GM21825 (cell line): ENCODE data around the gene LRRC56.
"Not testable (repeated sequence)": the region's sequence is repeated elsewhere in the genome, so short reads cannot be mapped to it uniquely, and the experiment has no call there.

Experiments used
- ATAC-seq: cut with Tn5 transposase; IDR thresholded peaks from one replicate; pipeline ENCODE4 v1.9.1; 2021; ENCODE audit warnings: mild to moderate bottlenecking, moderate library complexity; ENCODE audit not compliant: unreplicated experiment

The LRRC56 gene

GRCh38 chr11:571802-572185, 34.5 kb downstream of the LRRC56 start:
- no peak for ATAC-seq

- ATAC-seq = no peak
Measured at GRCh38 chr11:573146-573759, 35.9 kb downstream of the LRRC56 start.

GRCh38 chr11:574031-574570, 36.8 kb downstream of the LRRC56 start:
- ATAC-seq = not testable (repeated sequence)

- ATAC-seq = peak; percentile 1
Measured at GRCh38 chr11:574632-575312, 37.4 kb downstream of the LRRC56 start.

GRCh38 chr11:575313-575995, 38.1 kb downstream of the LRRC56 start:
- peak; percentile 40 for ATAC-seq

GRCh38 chr11:575996-576768, 38.9 kb downstream of the LRRC56 start, which contains the start of gene PHRF1:
TSS of gene PHRF1 (plus strand) at chr11:576470. CDS start at chr11:581513, 5,043 bp downstream.
- ATAC-seq = peak; percentile 75

- ATAC-seq = no peak
Measured at GRCh38 chr11:576811-577610, 39.7 kb downstream of the LRRC56 start.

GRCh38 chr11:577611-577894, 40.2 kb downstream of the LRRC56 start:
- no peak for ATAC-seq

- ATAC-seq = no peak
Measured at GRCh38 chr11:578276-579035, 41.1 kb downstream of the LRRC56 start.

- ATAC-seq = no peak
Measured at GRCh38 chr11:579830-580601, 42.7 kb downstream of the LRRC56 start.

GRCh38 chr11:581342-581741, 44.0 kb downstream of the LRRC56 start:
- ATAC-seq = no peak

GRCh38 chr11:581752-582151, 44.4 kb downstream of the LRRC56 start:
- no peak for ATAC-seq

- no peak for ATAC-seq
Measured at GRCh38 chr11:584287-584686, 47.0 kb downstream of the LRRC56 start.

GRCh38 chr11:586376-587316, 49.3 kb downstream of the LRRC56 start:
- no peak for ATAC-seq

- ATAC-seq = no peak
Measured at GRCh38 chr11:587546-587945, 50.2 kb downstream of the LRRC56 start.

- no peak for ATAC-seq
Measured at GRCh38 chr11:587978-588380, 50.7 kb downstream of the LRRC56 start.

GRCh38 chr11:589798-590197, 52.5 kb downstream of the LRRC56 start:
- no peak for ATAC-seq

- no peak for ATAC-seq
Measured at GRCh38 chr11:590997-591396, 53.7 kb downstream of the LRRC56 start.
